GM06990 (cell line): ENCODE data around the gene KCNK18.

Source experiments
- DNase-seq: peaks from one replicate; pipeline ENCODE4 v3.0.0-alpha.2; 2011; ENCODE audit not compliant: insufficient read length; ENCODE audit errors: extremely low read depth
- H3K27me3 ChIP-seq: replicated peaks from 2 replicates; pipeline ENCODE4 v1.6.0; 2011; ENCODE audit warnings: low read length; ENCODE audit not compliant: control insufficient read depth, insufficient read depth
- H3K36me3 ChIP-seq: 2 replicates; pipeline ENCODE4 v1.5.1; 2011; ENCODE audit warnings: low read length; ENCODE audit not compliant: control insufficient read depth, insufficient read depth
- H3K4me3 ChIP-seq: replicated peaks from 2 replicates; pipeline ENCODE4 v1.5.1; 2011; ENCODE audit warnings: low read depth, mild to moderate bottlenecking, control low read depth, low read length
- CTCF ChIP-seq: IDR thresholded peaks from 2 replicates; pipeline ENCODE4 v1.5.1; 2011; ENCODE audit warnings: low read length, control low read depth, mild to moderate bottlenecking, inconsistent platforms; ENCODE audit not compliant: insufficient read depth, poor library complexity, severe bottlenecking

The KCNK18 gene

GRCh38 chr10:117259279-117259678 is 62.0 kb downstream of the KCNK18 start:
- H3K4me3 ChIP-seq: no peak overlapping the region
- no peak for TF ChIP-seq CTCF
- no peaks in the 10 kb centered on the region for H3K36me3 ChIP-seq
- DNase-seq: no peak
- H3K27me3 ChIP-seq: no peaks in the 10 kb centered on the region; the same call in none of the 2 replicates
